Measurements from ENCODE around the gene ACAP1. TPM values are rescaled to one million over a fixed set of nuclear protein-coding genes. Genes with fewer than 3 reads are reported as not detected.
"Not testable (repeated sequence)": the region's sequence is repeated elsewhere in the genome, so short reads cannot be mapped to it uniquely, and the experiment has no call there.

ACAP1 gene
- total RNA-seq, 1 donor from 2014 or later, result 12.0 TPM

DNA sequence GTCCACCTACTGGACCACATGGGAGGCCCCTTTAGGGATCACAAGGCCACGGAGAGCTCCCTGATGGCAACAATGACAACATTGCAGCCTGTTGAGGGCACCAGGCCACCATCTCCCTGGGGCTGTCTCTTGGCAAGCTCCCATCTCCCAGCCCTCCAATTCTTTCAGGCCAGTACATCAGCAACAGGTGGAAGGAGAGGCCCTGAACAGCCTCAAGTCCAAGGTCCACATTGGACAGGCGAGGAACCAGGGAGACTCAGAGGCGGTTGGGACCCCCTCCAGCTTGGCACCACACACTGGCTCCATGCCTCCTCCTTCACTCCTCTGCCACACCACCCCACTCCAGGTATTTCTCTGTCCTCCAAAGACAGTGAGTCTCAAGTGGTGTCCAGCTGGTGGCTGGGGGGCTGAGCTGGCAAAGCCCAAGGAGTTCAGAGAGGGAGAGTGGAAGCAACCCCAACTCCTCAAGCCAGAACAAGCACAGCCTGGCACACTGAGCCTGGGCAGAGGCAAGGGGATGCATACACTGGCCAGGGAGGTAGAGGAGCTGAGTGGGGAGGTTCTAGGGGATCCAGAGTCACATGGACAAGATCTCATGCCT lies 1.3 kb upstream of the ACAP1 start:
- H3K27ac ChIP-seq, result no peak overlapping the region
- no peaks in the 10 kb centered on the region for H3K27me3 ChIP-seq
- no peaks in the 10 kb centered on the region for H3K9me3 ChIP-seq
- no peak for DNase-seq (ENCODE audit: low spot score in 2 of 2)
- no peaks in the 10 kb centered on the region for H3K36me3 ChIP-seq
- no peak overlapping the region for H3K4me3 ChIP-seq
- intact Hi-C loops (cut with DNase I), result no loop called here
- no peak for TF ChIP-seq CTCF (IDR thresholded peaks at IDR 0.05)
- H3K4me1 ChIP-seq, result peaks cover 0 to 3% of the 10 kb centered on the region in 2 donors

GRCh38 chr17:7335765-7336164 lies 564 bp upstream of the ACAP1 start:
- H3K4me3 ChIP-seq, result not testable (repeated sequence)

DNA sequence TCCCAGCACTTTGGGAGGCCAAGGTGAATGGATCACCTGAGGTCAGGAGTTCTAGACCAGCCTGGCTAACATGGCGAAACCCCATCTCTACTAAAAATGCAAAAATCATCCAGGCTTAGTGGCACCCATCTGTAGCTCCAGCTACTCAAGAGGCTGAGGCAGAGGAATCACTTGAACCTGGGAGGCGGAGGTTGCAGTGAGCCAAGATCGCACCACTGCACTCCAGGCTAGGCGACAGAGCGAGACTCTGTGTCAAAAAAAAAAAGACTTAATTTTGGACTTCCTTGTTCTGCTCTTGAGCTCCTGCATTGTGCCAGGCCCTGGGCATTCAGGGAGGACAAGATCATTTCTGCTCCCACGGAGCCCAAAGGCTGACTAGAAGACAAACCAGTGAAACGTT lies 1.3 kb downstream of the ACAP1 start:
- H3K27me3 ChIP-seq; intact Hi-C loops (cut with DNase I); H3K4me3 ChIP-seq; DNase-seq (ENCODE audit: low spot score in 2 of 2); H3K4me1 ChIP-seq; H3K9me3 ChIP-seq; H3K27ac ChIP-seq; H3K36me3 ChIP-seq: not testable (repeated sequence)

More at GRCh38 chr17:7335765-7336164, 564 bp upstream of the ACAP1 start:
- H3K4me1 ChIP-seq; intact Hi-C loops (cut with DNase I); DNase-seq (ENCODE audit: low spot score in 2 of 2); H3K36me3 ChIP-seq; H3K9me3 ChIP-seq; H3K27ac ChIP-seq; H3K27me3 ChIP-seq: not testable (repeated sequence)

DNA sequence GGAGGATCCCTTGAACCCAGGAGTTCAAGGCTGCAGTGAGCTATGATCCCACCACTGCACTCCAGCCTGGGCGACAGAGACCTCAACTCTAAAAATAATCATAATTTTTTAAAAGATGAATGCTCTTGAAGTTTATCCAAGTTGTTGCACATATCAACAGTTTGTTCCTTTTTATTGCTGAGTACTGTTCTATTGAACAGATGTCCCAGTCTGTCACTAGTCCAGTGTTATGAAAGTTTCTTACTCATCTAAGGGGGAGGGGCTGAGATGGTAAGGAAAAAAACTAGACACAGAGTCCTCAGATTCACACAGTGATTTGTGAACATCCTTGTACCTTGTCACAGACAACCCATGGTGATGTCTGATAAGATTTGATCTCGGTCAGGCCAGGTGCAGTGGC lies 3.9 kb downstream of the ACAP1 start:
- Histone ChIP-seq H3K27me3 (no peaks in the 10 kb centered on the region), H3K4me3 (no peak overlapping the region), H3K4me1 (no peaks in the 10 kb centered on the region), H3K9me3 (no peaks in the 10 kb centered on the region), H3K27ac (no peak overlapping the region), H3K36me3 (no peaks in the 10 kb centered on the region)
- no peak for DNase-seq (ENCODE audit: low spot score in 2 of 2)
- no peak for TF ChIP-seq CTCF (IDR thresholded peaks at IDR 0.05)
- intact Hi-C loops (cut with DNase I), result no loop called here

- TF ChIP-seq CTCF (IDR thresholded peaks at IDR 0.05), result no peak
- H3K27ac ChIP-seq, result no peak overlapping the region
- no peaks in the 10 kb centered on the region for H3K4me1 ChIP-seq
- intact Hi-C loops (cut with DNase I), result no loop called here
- H3K36me3 ChIP-seq, result no peaks in the 10 kb centered on the region
- DNase-seq (ENCODE audit: low spot score in 2 of 2), result no peak
- no peaks in the 10 kb centered on the region for H3K27me3 ChIP-seq
- no peak overlapping the region for H3K4me3 ChIP-seq
- no peaks in the 10 kb centered on the region for H3K9me3 ChIP-seq
Observed at GRCh38 chr17:7341842-7342241, 5.5 kb downstream of the ACAP1 start.

DNA sequence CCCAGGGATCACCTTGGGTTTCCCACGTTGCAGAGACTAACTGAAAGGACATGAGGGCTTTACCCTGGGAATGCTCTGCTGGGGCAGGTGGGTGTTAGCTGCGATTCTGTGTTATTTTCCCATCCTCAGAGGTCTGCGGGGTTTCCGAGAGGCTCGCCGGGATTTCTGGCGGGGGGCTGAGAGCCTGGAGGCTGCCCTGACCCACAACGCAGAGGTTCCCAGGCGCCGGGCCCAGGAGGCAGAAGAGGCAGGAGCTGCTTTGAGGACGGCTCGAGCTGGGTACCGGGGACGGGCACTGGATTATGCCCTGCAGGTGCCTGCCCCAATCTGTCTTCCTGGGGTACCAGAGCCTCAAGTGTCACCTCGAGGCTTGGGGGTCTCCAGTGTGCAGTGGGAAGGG lies 6.9 kb downstream of the ACAP1 start:
- H3K4me3 ChIP-seq, result no peak overlapping the region
- intact Hi-C loops (cut with DNase I), result no loop called here
- no peak for TF ChIP-seq CTCF (IDR thresholded peaks at IDR 0.05)
- no peaks in the 10 kb centered on the region for H3K9me3 ChIP-seq
- no peak for DNase-seq (ENCODE audit: low spot score in 2 of 2)
- H3K27ac ChIP-seq, result no peak overlapping the region
- H3K27me3 ChIP-seq, result no peaks in the 10 kb centered on the region
- H3K36me3 ChIP-seq, result no peaks in the 10 kb centered on the region
- no peaks in the 10 kb centered on the region for H3K4me1 ChIP-seq
